ENCODE results near the gene TWIST2. TPM values are rescaled to one million over a fixed set of nuclear protein-coding genes. Genes with fewer than 3 reads are reported as not detected.

TWIST2 gene
- polyA plus RNA-seq, 3 donors = 3.1 to 4.0 (median 3.5) TPM

- DNase-seq (ENCODE audit: low read depth in 3 of 3, low spot score in 2 of 3) = no peak
These were observed 100.2 kb downstream of the TWIST2 start for GRCh38 chr2:238947920-238948710.

GRCh38 chr2:238948765-238949641 is 101.1 kb downstream of the TWIST2 start:
- DNase-seq (ENCODE audit: low read depth in 3 of 3, low spot score in 2 of 3) = no peak

- DNase-seq (ENCODE audit: low read depth in 3 of 3, low spot score in 2 of 3) = no peak
These were observed 101.9 kb downstream of the TWIST2 start for GRCh38 chr2:238949710-238950345.

- no peak for DNase-seq (ENCODE audit: low read depth in 3 of 3, low spot score in 2 of 3)
These were observed 102.7 kb downstream of the TWIST2 start for GRCh38 chr2:238950551-238950950.

GRCh38 chr2:238952261-238952919 is 104.5 kb downstream of the TWIST2 start:
- no peak for DNase-seq (ENCODE audit: low read depth in 3 of 3, low spot score in 2 of 3)

GRCh38 chr2:238954841-238955591 is 107.1 kb downstream of the TWIST2 start:
- DNase-seq (ENCODE audit: low read depth in 3 of 3, low spot score in 2 of 3) = no peak

- no peak for DNase-seq (ENCODE audit: low read depth in 3 of 3, low spot score in 2 of 3)
These were observed 108.0 kb downstream of the TWIST2 start for GRCh38 chr2:238955648-238956531.

- DNase-seq (ENCODE audit: low read depth in 3 of 3, low spot score in 2 of 3) = no peak
These were observed 108.8 kb downstream of the TWIST2 start for GRCh38 chr2:238956676-238957075.

Data from right renal cortex interstitium (tissue), 3 donors.